HG03469 (cell line): ENCODE measurements around the gene ZNF266.

Source experiments
- ATAC-seq: cut with Tn5 transposase; IDR thresholded peaks from one replicate; pipeline ENCODE4 v1.9.1; 2021; ENCODE audit warnings: mild to moderate bottlenecking, moderate library complexity, moderate number of reproducible peaks; ENCODE audit not compliant: unreplicated experiment

The ZNF266 gene

GRCh38 chr19:9435279-9436268, at the start of gene ZNF266:
TSS of gene ZNF266 (minus strand) at chr19:9435573. CDS start at chr19:9420089, 15,484 bp downstream.
- ATAC-seq: peak; percentile 82

DNA sequence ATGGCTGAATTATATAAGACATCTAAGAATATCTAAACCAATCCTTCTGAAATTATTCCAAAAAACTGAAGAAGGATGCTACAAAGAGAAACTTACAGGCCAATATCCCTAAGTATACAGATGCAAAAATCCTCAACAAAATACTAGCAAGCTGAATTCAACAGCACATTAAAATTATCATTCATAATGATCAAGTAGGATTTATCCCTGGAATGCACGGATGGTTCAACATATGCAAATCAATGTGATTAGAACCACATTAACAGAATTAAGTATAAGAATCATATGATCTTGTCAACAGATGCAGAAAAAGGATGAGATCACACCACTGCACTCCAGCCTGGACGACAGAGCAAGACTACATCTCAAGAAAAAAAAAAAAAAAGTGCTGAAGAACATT, 49.8 kb upstream of the ZNF266 start:
- ATAC-seq: no peak

- ATAC-seq: no peak
Measured at GRCh38 chr19:9474975-9475374, 39.6 kb upstream of the ZNF266 start.

DNA sequence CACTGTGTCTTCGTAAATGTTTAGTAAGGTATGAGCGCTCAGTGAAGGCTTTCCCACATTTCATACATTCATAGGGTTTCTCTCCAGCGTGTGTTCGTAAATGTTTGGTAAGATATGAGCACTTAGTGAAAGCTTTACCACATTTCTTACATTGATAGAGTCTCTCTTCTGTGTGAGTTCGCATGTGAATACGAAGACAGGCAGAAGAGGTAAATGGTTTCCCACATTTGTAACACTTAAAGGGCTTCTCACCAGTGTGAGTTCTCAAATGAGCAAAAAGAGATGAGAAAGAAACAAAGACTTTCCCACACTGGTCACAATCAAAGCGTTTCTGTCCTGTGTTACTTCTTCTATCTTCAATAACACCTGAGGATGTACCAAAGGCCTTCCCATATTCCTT, 31.8 kb upstream of the ZNF266 start:
- no peak for ATAC-seq

DNA sequence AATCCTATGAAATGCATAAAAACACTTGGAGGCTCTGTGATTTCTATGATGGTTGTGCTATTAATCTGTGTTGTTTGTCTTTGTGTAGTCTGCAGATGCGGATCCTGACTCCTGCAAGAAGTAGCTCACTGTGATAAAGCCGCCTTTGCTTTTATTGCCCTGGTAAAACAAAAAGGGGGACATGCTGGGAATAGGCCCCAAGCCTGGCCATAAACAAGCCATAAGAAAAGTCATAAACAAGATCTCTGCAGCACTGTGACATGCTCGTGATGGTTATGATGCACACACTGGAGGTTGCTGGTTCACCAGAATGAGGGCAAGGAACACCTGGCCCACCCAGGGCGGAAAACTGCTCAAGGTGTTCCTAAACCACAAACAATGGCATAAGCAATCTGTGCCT, 26.6 kb upstream of the ZNF266 start:
- no peak for ATAC-seq

DNA sequence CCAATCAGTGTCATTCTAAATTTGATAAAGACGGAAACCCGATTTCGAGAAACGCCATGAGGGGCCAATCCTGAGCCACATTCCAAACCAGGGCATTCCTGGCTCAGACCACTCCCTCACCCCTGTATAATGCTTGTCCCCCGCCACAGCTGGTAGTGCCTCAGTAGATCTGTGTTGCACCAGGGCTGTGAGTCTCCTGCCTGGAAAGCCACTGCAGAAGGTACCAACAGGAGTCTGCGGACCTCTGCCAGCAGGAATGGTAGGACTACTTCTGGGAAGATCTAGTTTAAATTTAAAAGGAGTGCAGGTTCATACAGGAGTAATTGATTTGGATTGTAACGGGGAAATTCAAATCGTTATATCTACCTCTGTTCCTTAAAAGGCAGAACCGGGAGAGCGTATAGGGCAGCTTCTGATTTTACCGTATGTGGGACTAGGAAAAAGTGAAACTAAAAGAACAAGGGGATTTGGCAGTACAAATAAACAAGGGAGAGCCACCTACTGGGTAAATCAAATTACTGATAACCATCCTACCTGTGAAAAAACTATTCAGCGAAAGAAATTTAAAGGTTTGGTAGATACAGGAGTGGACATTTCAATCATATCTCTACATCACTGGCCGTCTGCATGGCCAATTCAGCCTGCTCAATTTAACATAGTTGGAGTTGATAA, 20.8 kb upstream of the ZNF266 start:
- no peak for ATAC-seq

DNA sequence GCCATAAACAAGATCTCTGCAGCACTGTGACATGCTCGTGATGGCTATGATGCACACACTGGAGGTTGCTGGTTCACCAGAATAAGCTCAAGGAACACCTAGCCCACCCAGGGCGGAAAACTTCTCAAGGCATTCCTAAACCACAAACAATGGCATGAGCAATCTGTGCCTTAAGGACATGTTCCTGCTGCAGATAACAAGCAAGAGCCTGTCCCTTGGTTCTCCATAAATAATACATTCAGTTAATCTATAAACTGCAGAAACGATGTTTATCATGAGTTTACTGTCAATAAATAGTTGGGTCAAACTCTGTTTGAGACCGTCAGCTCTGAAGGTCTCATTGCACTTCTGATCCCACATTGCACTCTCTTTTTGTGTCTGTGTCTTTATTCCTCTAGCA, 18.6 kb upstream of the ZNF266 start:
- ATAC-seq: no peak

GRCh38 chr19:9445037-9445436, 9.7 kb upstream of the ZNF266 start:
- no peak for ATAC-seq

- no peak for ATAC-seq
Measured at GRCh38 chr19:9436358-9436757, 985 bp upstream of the ZNF266 start.

DNA sequence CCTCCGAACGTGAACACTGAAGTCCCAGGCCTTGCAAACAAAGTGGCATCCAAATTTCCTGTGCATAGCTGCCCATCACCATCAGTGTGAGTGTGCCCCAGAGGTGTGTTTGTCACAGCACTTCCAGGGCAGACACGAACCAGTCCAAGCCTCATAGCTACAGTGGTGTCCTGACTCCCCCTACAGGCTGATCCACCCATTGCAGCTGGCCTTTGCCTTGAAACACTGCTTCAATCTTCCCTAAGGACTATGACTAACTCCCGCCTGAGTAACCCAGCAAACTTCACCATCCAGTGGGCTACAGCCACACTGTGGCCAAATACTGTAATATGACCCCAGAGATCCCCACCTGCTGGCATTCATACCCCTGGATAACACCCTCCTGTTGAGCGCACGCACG, 3.9 kb downstream of the ZNF266 start:
- ATAC-seq: no peak

DNA sequence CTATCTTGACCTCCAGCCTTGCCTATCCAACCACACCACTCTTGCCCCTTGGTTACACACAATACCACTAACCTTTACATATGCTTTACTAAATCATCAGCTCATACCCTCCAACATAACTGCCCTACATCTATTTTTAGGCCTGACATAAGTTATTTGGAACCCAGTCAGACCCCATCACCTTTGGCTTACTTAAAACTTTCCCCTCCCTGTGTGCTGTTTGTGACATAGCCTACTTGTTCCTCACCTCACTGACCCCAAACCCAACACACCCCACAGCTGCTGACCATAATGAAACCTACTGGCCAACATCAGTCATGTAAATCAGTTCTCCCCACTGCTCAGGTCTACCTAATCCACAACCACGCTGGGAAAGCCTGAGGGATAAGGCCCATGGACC, 4.9 kb downstream of the ZNF266 start:
- ATAC-seq: no peak

DNA sequence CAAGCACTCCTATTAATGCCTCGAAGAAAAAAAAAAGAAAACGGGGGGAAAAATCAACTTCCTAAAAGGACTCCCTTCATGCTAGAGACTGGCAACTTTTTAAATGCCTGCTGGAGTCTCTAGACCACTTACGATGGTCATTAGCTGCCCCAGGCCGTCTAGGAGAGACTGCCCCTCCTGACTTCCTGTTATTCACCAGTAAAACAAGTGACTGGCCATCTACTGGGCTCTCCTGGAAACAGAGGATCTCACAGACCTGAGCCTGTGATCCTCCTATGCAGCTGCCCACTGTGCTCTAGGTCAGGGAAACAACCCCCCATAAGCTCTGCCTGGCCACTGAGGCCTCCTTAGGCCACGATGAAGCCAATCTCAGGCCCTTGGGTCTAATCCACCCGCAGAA, 7.4 kb downstream of the ZNF266 start:
- no peak for ATAC-seq

DNA sequence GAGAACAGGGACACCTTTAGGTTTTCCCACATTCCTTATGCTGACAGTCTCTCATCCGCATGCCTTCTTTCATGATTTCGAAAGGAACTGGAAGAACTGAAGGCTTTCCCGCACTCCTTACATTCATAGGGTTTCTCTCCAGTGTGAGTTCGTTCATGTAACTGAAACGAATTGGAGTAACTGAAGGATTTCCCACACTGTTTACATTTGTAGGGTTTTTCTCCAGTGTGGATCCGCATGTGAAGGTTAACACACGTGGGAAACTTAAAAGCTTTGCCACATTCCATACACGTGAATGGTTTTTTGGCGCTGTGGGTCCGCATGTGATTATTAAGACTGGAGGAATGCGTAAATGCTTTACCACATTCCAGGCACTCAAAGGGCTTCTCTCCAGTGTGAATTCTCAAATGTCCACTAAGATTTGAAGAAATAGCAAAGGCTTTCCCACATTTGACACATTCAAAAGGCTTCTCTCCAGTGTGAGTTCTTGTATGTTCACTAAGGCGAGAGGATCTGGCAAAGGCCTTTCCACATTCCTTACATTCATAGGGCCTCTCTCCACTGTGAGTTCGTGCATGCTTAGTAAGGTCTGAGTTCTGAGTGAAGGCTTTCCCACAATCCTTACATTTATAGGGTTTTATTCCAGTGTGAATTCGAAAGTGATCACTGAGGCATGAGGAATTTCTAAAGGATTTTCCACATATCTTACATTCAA, 22.0 kb downstream of the ZNF266 start:
- no peak for ATAC-seq

DNA sequence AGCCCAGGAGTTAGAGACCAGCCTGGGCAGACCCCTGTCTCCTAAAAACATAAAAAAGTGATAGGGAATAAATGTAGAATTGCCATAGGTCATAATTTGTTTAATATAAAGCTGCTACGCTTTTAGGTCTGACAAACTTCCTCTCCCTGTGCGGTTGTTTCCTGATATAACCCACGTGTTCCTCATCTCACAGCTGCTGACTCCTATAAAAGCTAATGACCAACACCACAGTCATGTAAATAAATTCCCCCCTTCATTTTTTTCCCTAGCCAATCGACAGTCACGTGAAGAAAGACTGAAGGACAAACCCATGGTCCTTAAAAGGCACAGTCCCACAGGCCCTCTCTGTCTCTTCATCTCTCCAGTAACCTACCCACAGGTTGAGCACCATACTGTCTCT, 27.5 kb downstream of the ZNF266 start:
- ATAC-seq: no peak

DNA sequence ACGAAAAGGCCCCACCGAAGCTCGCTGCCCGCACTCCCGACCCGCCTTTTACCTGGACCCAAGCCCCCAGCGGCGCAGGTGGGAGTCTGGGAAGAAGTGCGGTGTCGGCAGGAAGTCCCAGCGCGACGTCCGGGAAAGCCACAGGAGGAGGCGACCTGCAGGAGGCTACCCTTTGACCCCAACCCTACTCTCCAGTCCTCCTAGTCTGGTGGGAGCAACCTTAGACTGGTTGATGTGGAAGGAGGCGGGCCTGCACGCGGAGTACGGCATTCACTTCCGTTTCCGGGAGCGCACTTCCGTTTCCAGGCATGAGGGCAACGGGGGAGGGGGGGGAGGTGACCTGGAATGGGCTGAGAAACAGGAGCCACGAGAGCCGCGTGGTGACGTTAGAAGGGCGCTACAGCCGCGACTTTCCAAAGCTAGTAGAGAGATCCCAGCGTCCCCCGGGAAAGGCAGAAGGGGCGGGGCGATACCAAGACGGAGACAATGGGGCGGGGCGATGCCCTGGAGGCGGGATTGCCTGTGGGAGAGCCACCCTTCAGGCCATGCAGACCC, 28.5 kb downstream of the ZNF266 start:
- ATAC-seq: no peak

DNA sequence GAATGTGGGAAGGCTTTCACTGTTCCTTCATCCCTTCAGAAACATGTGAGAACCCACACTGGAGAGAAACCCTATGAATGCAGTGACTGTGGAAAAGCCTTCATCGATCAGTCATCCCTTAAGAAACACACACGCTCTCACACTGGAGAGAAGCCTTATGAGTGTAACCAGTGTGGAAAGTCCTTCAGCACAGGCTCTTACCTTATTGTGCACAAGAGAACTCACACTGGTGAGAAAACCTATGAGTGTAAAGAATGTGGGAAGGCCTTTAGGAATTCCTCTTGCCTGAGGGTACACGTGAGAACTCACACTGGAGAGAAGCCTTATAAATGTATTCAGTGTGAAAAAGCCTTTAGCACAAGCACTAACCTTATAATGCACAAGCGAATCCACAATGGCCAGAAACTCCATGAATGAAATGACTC, 54.0 kb downstream of the ZNF266 start:
- no peak for ATAC-seq

DNA sequence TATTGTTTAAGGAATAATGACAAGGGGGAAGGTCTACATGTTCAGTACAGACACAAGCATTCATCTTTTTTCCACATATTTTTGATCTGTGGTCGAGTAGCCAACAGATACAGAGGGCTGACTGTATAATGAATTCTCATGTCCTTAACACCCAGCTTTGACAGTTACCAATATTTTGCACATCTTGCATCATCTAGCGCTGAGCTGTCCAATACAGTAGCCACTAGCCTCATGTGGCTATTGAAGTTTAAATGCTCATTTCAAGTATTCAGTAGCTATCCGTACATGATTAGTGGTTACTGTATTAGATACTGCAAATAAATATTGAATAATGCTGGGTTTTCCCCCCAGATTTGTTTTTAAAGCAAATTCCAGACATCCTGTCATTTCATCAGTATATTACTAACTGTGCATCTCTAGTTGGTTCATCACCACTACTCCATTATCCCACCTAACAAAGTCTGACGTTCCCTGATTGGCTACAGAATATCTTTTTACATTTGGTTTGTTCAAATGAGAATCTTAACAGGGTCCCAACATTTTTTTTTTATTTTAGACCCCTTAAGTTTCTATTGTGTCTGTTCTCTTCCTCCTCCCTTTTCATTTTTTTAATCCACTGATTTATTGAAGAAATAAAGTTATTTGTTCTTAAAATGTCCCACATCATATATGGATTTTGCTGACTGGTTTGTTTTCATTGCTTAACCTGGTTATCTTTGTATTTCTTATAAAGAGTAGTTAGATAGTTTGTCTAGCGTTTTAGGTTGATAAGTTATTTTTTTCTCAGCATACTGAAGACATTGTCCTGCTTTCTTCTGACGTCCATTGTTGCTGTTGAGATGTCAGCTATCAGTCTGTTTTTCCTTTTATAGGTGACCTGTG, 64.4 kb downstream of the ZNF266 start:
- no peak for ATAC-seq

GRCh38 chr19:9362905-9363304, 72.5 kb downstream of the ZNF266 start, which contains the start of gene ZNF177:
TSS of gene ZNF177 (plus strand) at chr19:9363013. CDS start at chr19:9378312, 15,299 bp downstream.
- ATAC-seq: no peak
